ENCODE results near the gene SSH2.

Gene SSH2

GRCh38 chr17:29732613-29733012, 197.4 kb downstream of the SSH2 start:
- Histone ChIP-seq H4K20me1 (ENCODE audit: insufficient read depth, low read length) (no peaks in the 10 kb centered on the region), H3K27ac (ENCODE audit: low read length) (no peak overlapping the region), H3K79me2 (ENCODE audit: low read length) (no peaks in the 10 kb centered on the region), H3K36me3 (replicated peaks; ENCODE audit: low read depth, low read length) (no peaks in the 10 kb centered on the region), H2AFZ (ENCODE audit: low read depth, low read length) (no peak overlapping the region), H3K9ac (ENCODE audit: low read length) (no peak overlapping the region), H3K4me3 (ENCODE audit: low read length) (no peak overlapping the region), H3K4me2 (ENCODE audit: low read length) (no peak overlapping the region), H3K4me1 (ENCODE audit: low read length) (no peaks in the 10 kb centered on the region), H3K9me3 (ENCODE audit: insufficient read depth, low read length) (no peaks in the 10 kb centered on the region), H3K27me3 (ENCODE audit: low read depth, low read length) (no peaks in the 10 kb centered on the region)
- TF ChIP-seq, protein P1, sequence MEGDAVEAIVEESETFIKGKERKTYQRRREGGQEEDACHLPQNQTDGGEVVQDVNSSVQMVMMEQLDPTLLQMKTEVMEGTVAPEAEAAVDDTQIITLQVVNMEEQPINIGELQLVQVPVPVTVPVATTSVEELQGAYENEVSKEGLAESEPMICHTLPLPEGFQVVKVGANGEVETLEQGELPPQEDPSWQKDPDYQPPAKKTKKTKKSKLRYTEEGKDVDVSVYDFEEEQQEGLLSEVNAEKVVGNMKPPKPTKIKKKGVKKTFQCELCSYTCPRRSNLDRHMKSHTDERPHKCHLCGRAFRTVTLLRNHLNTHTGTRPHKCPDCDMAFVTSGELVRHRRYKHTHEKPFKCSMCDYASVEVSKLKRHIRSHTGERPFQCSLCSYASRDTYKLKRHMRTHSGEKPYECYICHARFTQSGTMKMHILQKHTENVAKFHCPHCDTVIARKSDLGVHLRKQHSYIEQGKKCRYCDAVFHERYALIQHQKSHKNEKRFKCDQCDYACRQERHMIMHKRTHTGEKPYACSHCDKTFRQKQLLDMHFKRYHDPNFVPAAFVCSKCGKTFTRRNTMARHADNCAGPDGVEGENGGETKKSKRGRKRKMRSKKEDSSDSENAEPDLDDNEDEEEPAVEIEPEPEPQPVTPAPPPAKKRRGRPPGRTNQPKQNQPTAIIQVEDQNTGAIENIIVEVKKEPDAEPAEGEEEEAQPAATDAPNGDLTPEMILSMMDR (IDR thresholded peaks at IDR 0.05; ENCODE audit: low read depth, low read length): no peak
- TF ChIP-seq EZH2phosphoT487 (IDR thresholded peaks at IDR 0.05; ENCODE audit: low read depth): no peak

- H2AFZ ChIP-seq (ENCODE audit: low read depth, low read length): no peak overlapping the region
- H3K4me1 ChIP-seq (ENCODE audit: low read length): no peaks in the 10 kb centered on the region
- H3K79me2 ChIP-seq (ENCODE audit: low read length): no peaks in the 10 kb centered on the region
- H3K27me3 ChIP-seq (ENCODE audit: low read depth, low read length): no peaks in the 10 kb centered on the region
- no peaks in the 10 kb centered on the region for H4K20me1 ChIP-seq (ENCODE audit: insufficient read depth, low read length)
- H3K4me3 ChIP-seq (ENCODE audit: low read length): no peak overlapping the region
- no peak overlapping the region for H3K4me2 ChIP-seq (ENCODE audit: low read length)
- H3K9me3 ChIP-seq (ENCODE audit: insufficient read depth, low read length): no peaks in the 10 kb centered on the region
- H3K9ac ChIP-seq (ENCODE audit: low read length): no peak overlapping the region
- no peaks in the 10 kb centered on the region for H3K36me3 ChIP-seq (replicated peaks; ENCODE audit: low read depth, low read length)
- no peak overlapping the region for H3K27ac ChIP-seq (ENCODE audit: low read length)
- TF ChIP-seq, protein P1 (IDR thresholded peaks at IDR 0.05; ENCODE audit: low read depth, low read length): no peak
- no peak for TF ChIP-seq EZH2phosphoT487 (IDR thresholded peaks at IDR 0.05; ENCODE audit: low read depth)
Measured at GRCh38 chr17:29732209-29732608, 197.8 kb downstream of the SSH2 start.

- Histone ChIP-seq H4K20me1 (ENCODE audit: insufficient read depth, low read length) (no peaks in the 10 kb centered on the region), H3K36me3 (replicated peaks; ENCODE audit: low read depth, low read length) (no peaks in the 10 kb centered on the region), H3K4me3 (ENCODE audit: low read length) (no peak overlapping the region), H3K4me1 (ENCODE audit: low read length) (no peaks in the 10 kb centered on the region), H3K9ac (ENCODE audit: low read length) (no peak overlapping the region), H3K79me2 (ENCODE audit: low read length) (no peaks in the 10 kb centered on the region), H3K4me2 (ENCODE audit: low read length) (no peak overlapping the region), H3K27ac (ENCODE audit: low read length) (no peak overlapping the region), H3K9me3 (ENCODE audit: insufficient read depth, low read length) (no peaks in the 10 kb centered on the region), H3K27me3 (ENCODE audit: low read depth, low read length) (no peaks in the 10 kb centered on the region), H2AFZ (ENCODE audit: low read depth, low read length) (no peak overlapping the region)
- TF ChIP-seq, protein P1 (IDR thresholded peaks at IDR 0.05; ENCODE audit: low read depth, low read length): no peak
Measured at GRCh38 chr17:29731589-29731929, 198.5 kb downstream of the SSH2 start.

GRCh38 chr17:29728490-29728889, 201.5 kb downstream of the SSH2 start:
- H3K4me1 ChIP-seq (ENCODE audit: low read length): peaks cover 7% of the 10 kb centered on the region
- H3K9ac ChIP-seq (ENCODE audit: low read length): no peak overlapping the region
- H3K36me3 ChIP-seq (replicated peaks; ENCODE audit: low read depth, low read length): no peaks in the 10 kb centered on the region
- H3K9me3 ChIP-seq (ENCODE audit: insufficient read depth, low read length): no peaks in the 10 kb centered on the region
- no peak overlapping the region for H3K4me2 ChIP-seq (ENCODE audit: low read length)
- H3K27ac ChIP-seq (ENCODE audit: low read length): no peak overlapping the region
- no peak overlapping the region for H2AFZ ChIP-seq (ENCODE audit: low read depth, low read length)
- TF ChIP-seq EZH2phosphoT487 (IDR thresholded peaks at IDR 0.05; ENCODE audit: low read depth): no peak
- TF ChIP-seq, protein P1 (IDR thresholded peaks at IDR 0.05; ENCODE audit: low read depth, low read length): no peak
- no peak overlapping the region for H3K4me3 ChIP-seq (ENCODE audit: low read length)
- no peaks in the 10 kb centered on the region for H3K79me2 ChIP-seq (ENCODE audit: low read length)
- no peaks in the 10 kb centered on the region for H3K27me3 ChIP-seq (ENCODE audit: low read depth, low read length)
- no peaks in the 10 kb centered on the region for H4K20me1 ChIP-seq (ENCODE audit: insufficient read depth, low read length)

Data from OCI-LY3 (cell line).